A549 (cell line): Measurements from ENCODE around the gene OOSP1.

Source experiments
- POLR2A ChIP-seq: IDR thresholded peaks from 2 replicates; pipeline ENCODE4 v1.6.1; 2012; ENCODE audit warnings: mild to moderate bottlenecking, low read length
- POLR2AphosphoS2 ChIP-seq: conservative IDR thresholded peaks from 2 replicates; pipeline ENCODE4 v1.6.1; 2012; ENCODE audit warnings: low read length, improper control_type of control experiment, inconsistent platforms
- RFX5 ChIP-seq: fragments of 450-650 bp; IDR thresholded peaks from 2 replicates; pipeline ENCODE4 v1.7.1; 2014; ENCODE audit warnings: antibody characterized with exemption, mild to moderate bottlenecking, moderate library complexity
- ZNF302 ChIP-seq: fragments of 250-450 bp; sonication (Bioruptor Pico); IDR thresholded peaks from 2 replicates; pipeline ENCODE4 v1.9.0; 2021; ENCODE audit warnings: inconsistent platforms, mild to moderate bottlenecking, moderate library complexity

DNA sequence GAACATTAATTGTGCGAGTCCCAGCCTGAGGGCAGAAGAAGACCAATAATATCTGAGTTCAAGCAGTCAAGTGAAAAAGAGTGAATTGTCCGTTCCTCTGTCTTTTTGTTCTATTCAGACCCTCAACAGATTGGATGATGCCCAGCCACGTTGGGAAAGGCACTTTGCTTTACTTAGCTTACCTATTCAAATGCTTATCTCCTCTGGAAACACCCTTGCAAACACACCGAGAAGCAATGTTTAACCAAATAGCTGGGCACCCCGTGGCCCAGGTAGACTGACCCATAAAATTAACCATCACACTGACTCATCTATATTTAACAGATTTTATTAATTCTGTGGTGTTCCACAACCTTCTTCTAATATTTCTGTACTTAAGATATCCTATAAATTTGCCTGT is 34.9 kb downstream of the OOSP1 start:
- TF ChIP-seq ZNF302 (CRISPR knock-in tag) (no peak), POLR2A (no peak), POLR2AphosphoS2 (no peak), RFX5 (no peak)
